ENCODE results near the gene RIGI.

The RIGI gene

DNA sequence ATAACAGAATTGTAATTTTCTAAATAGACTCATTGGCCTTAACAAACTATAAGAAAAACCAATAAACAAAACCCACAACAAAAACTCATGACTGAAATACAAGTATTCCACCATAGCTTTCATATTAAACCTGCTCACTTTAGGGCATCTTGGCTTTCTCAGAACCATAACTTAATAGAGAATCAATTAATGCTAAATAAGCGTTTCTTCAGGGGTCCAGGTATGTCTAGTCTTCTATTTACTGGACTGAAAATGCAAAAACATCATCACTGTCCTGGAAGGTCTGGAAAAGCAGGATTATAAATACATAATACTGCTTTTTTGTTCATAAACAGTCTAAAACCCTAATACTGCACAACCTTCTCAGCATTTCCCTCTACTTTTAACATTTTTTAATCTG, 19.9 kb upstream of the RIGI start:
- Histone ChIP-seq H3K4me2 (ENCODE audit: low read depth, low read length, poor library complexity, severe bottlenecking) (peak overlapping the region; percentile 53), H3K27me3 (ENCODE audit: insufficient read depth, low read length, poor library complexity, severe bottlenecking) (no peaks in the 10 kb centered on the region), H3F3A (ENCODE audit: low read depth) (no peaks in the 10 kb centered on the region), H3K36me3 (ENCODE audit: insufficient read depth, low read length) (peaks cover 32% of the 10 kb centered on the region; the same call in 1 of the 2 replicates), H2AFZ (ENCODE audit: low read length) (no peak overlapping the region), H3K9ac (ENCODE audit: low read depth, low read length, poor library complexity, severe bottlenecking) (peak overlapping the region; percentile 23), H3K9me3 (ENCODE audit: insufficient read depth, low read depth, low read length) (no peaks in the 10 kb centered on the region), H3K79me2 (ENCODE audit: insufficient read depth, low read length) (peaks cover 96% of the 10 kb centered on the region), H3K4me3 (ENCODE audit: low read length, poor library complexity, severe bottlenecking) (peak overlapping the region; percentile 26), H3K4me1 (ENCODE audit: insufficient read depth, low read length, poor library complexity, severe bottlenecking) (peaks cover 37% of the 10 kb centered on the region), H4K20me1 (ENCODE audit: insufficient read depth, low read length, poor library complexity, severe bottlenecking) (peaks cover 65% of the 10 kb centered on the region), H3K9me2 (replicated peaks; ENCODE audit: low read depth, low read length) (no peaks in the 10 kb centered on the region)
- TF ChIP-seq, protein P1, sequence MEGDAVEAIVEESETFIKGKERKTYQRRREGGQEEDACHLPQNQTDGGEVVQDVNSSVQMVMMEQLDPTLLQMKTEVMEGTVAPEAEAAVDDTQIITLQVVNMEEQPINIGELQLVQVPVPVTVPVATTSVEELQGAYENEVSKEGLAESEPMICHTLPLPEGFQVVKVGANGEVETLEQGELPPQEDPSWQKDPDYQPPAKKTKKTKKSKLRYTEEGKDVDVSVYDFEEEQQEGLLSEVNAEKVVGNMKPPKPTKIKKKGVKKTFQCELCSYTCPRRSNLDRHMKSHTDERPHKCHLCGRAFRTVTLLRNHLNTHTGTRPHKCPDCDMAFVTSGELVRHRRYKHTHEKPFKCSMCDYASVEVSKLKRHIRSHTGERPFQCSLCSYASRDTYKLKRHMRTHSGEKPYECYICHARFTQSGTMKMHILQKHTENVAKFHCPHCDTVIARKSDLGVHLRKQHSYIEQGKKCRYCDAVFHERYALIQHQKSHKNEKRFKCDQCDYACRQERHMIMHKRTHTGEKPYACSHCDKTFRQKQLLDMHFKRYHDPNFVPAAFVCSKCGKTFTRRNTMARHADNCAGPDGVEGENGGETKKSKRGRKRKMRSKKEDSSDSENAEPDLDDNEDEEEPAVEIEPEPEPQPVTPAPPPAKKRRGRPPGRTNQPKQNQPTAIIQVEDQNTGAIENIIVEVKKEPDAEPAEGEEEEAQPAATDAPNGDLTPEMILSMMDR (conservative IDR thresholded peaks at IDR 0.05; ENCODE audit: low read length), result no peak
- no peak for TF ChIP-seq EZH2phosphoT487 (IDR thresholded peaks at IDR 0.05; ENCODE audit: borderline replicate concordance)

DNA sequence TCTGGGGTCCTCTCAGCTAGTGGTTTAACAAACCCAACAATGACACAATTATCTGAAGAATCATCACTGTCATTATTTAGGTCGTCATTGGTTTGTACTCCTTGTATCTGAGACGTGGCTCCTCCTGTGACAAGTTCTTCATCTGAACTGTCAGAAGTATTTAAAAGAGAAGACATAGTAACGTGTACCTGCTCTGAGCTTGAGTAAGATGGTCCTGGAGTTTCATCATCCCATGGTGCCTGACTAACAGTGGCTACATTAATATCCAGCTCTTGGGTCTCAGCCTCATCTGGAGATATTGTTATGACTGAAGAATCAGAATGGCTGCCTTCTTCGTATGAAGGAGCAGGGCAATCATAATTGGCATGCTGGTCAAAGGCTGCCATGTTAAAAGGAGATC, 17.1 kb upstream of the RIGI start:
- peaks cover 45% of the 10 kb centered on the region for H4K20me1 ChIP-seq (ENCODE audit: insufficient read depth, low read length, poor library complexity, severe bottlenecking)
- H3F3A ChIP-seq (ENCODE audit: low read depth), result no peaks in the 10 kb centered on the region
- peaks cover 70% of the 10 kb centered on the region for H3K79me2 ChIP-seq (ENCODE audit: insufficient read depth, low read length)
- no peaks in the 10 kb centered on the region for H3K9me2 ChIP-seq (replicated peaks; ENCODE audit: low read depth, low read length)
- peaks cover 47% of the 10 kb centered on the region; the same call in 1 of the 2 replicates for H3K36me3 ChIP-seq (ENCODE audit: insufficient read depth, low read length)
- no peak overlapping the region for H3K9ac ChIP-seq (ENCODE audit: low read depth, low read length, poor library complexity, severe bottlenecking)
- no peak overlapping the region for H2AFZ ChIP-seq (ENCODE audit: low read length)
- no peak overlapping the region for H3K4me3 ChIP-seq (ENCODE audit: low read length, poor library complexity, severe bottlenecking)
- no peak overlapping the region for H3K4me2 ChIP-seq (ENCODE audit: low read depth, low read length, poor library complexity, severe bottlenecking)
- no peaks in the 10 kb centered on the region for H3K27me3 ChIP-seq (ENCODE audit: insufficient read depth, low read length, poor library complexity, severe bottlenecking)
- peaks cover 22% of the 10 kb centered on the region for H3K4me1 ChIP-seq (ENCODE audit: insufficient read depth, low read length, poor library complexity, severe bottlenecking)
- H3K9me3 ChIP-seq (ENCODE audit: insufficient read depth, low read depth, low read length), result no peaks in the 10 kb centered on the region
- TF ChIP-seq, protein P1 (conservative IDR thresholded peaks at IDR 0.05; ENCODE audit: low read length), result no peak
- TF ChIP-seq EZH2phosphoT487 (IDR thresholded peaks at IDR 0.05; ENCODE audit: borderline replicate concordance), result no peak

DNA sequence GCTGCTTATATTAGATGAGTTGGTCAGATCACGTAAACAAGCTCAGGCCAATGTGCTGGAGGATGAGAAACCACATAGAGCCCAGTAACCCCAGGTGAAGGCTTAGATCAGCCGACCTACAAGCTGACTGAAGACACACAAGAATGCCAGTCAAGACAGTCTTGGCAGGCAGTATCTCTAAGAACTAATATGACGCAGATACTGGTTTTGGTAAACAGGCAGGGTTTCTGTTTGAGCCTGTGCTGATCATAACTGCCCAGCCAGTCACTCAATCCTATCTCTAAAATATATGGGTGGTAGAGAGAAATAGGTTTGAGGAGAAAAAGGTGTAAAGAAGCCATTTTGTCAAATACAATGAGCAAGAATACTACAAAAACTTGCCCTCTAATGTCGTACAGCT, 7.8 kb upstream of the RIGI start:
- TF ChIP-seq EZH2phosphoT487 (IDR thresholded peaks at IDR 0.05; ENCODE audit: borderline replicate concordance), result no peak
- TF ChIP-seq, protein P1 (conservative IDR thresholded peaks at IDR 0.05; ENCODE audit: low read length), result no peak
- no peaks in the 10 kb centered on the region for H3K36me3 ChIP-seq (ENCODE audit: insufficient read depth, low read length)

More for the DNA sequence above, 7.8 kb upstream of the RIGI start:
- H3K9me2 ChIP-seq (replicated peaks; ENCODE audit: low read depth, low read length), result no peaks in the 10 kb centered on the region
- H3K79me2 ChIP-seq (ENCODE audit: insufficient read depth, low read length), result no peaks in the 10 kb centered on the region
- H3K4me3 ChIP-seq (ENCODE audit: low read length, poor library complexity, severe bottlenecking), result no peak overlapping the region
- H3K27me3 ChIP-seq (ENCODE audit: insufficient read depth, low read length, poor library complexity, severe bottlenecking), result no peaks in the 10 kb centered on the region
- no peak overlapping the region for H3K9ac ChIP-seq (ENCODE audit: low read depth, low read length, poor library complexity, severe bottlenecking)
- no peaks in the 10 kb centered on the region for H3F3A ChIP-seq (ENCODE audit: low read depth)
- no peak overlapping the region for H3K4me2 ChIP-seq (ENCODE audit: low read depth, low read length, poor library complexity, severe bottlenecking)
- H4K20me1 ChIP-seq (ENCODE audit: insufficient read depth, low read length, poor library complexity, severe bottlenecking), result no peaks in the 10 kb centered on the region
- H3K4me1 ChIP-seq (ENCODE audit: insufficient read depth, low read length, poor library complexity, severe bottlenecking), result no peaks in the 10 kb centered on the region
- H3K9me3 ChIP-seq (ENCODE audit: insufficient read depth, low read depth, low read length), result no peaks in the 10 kb centered on the region
- H2AFZ ChIP-seq (ENCODE audit: low read length), result no peak overlapping the region

Measured in Loucy (cell line).